Osteoblast (primary cell): Measurements from ENCODE around the gene DTNB. TPM values are rescaled to one million over a fixed set of nuclear protein-coding genes. Genes with fewer than 3 reads are reported as not detected.

Source experiments
- DNase-seq: peaks from one replicate; pipeline ENCODE4 v3.0.0; 2011; ENCODE audit warnings: low spot score, mixed read lengths; ENCODE audit not compliant: insufficient read length; ENCODE audit errors: missing footprints
- H2AFZ ChIP-seq: 2 replicates; pipeline ENCODE4 v1.6.0; 2011; ENCODE audit warnings: mild to moderate bottlenecking, low read length
- H3K27ac ChIP-seq: 2 replicates; pipeline ENCODE4 v1.5.1; 2011; ENCODE audit warnings: mild to moderate bottlenecking, low read depth, low read length, moderate library complexity
- H3K27me3 ChIP-seq: 2 replicates; pipeline ENCODE4 v1.6.0; 2012; ENCODE audit warnings: mild to moderate bottlenecking, control low read depth, inconsistent platforms, low read length, moderate library complexity; ENCODE audit not compliant: insufficient read depth
- H3K36me3 ChIP-seq: 2 replicates; pipeline ENCODE4 v1.5.1; 2011; ENCODE audit warnings: mild to moderate bottlenecking, low read length, control low read depth, moderate library complexity; ENCODE audit not compliant: insufficient read depth
- H3K4me1 ChIP-seq: 2 replicates; pipeline ENCODE4 v1.5.1; 2011; ENCODE audit warnings: mild to moderate bottlenecking, low read length, control low read depth, moderate library complexity; ENCODE audit not compliant: insufficient read depth
- H3K4me2 ChIP-seq: 2 replicates; pipeline ENCODE4 v1.6.0; 2011; ENCODE audit warnings: mild to moderate bottlenecking, low read length; ENCODE audit not compliant: insufficient read depth
- H3K4me3 ChIP-seq: fragments of 200-600 bp; sonication (generic); 3 replicates; pipeline ENCODE4 v1.5.1; 2012; ENCODE audit warnings: mild to moderate bottlenecking, low read length, inconsistent platforms; ENCODE audit not compliant: insufficient read depth
- H3K79me2 ChIP-seq: 2 replicates; pipeline ENCODE4 v1.6.0; 2012; ENCODE audit warnings: mild to moderate bottlenecking, low read length, control low read depth, inconsistent platforms; ENCODE audit not compliant: insufficient read depth
- H3K9me3 ChIP-seq: 2 replicates; pipeline ENCODE4 v1.5.1; 2011; ENCODE audit warnings: low read depth, low read length, control low read depth
- H4K20me1 ChIP-seq: 2 replicates; pipeline ENCODE4 v1.6.0; 2012; ENCODE audit warnings: mild to moderate bottlenecking, low read length, control low read depth; ENCODE audit not compliant: insufficient read depth
- CTCF ChIP-seq: IDR thresholded peaks from 2 replicates; pipeline ENCODE4 v1.5.1; 2011; ENCODE audit warnings: mild to moderate bottlenecking, low read depth, low read length, moderate library complexity; ENCODE audit errors: extremely low read depth
- total RNA-seq: library from RNA; depleted of rRNA; stranded (reverse); fragments of >200 nt; gene quantifications from 2 replicates; pipeline ENCODE4 v1.2.3, GENCODE V29; 2012

DTNB gene
- total RNA-seq, 1 donor = 9.8 TPM

GRCh38 chr2:25386971-25387875, 286.2 kb downstream of the DTNB start:
- no peaks in the 10 kb centered on the region for H3K9me3 ChIP-seq
- no peaks in the 10 kb centered on the region for H3K36me3 ChIP-seq
- TF ChIP-seq CTCF = no peak
- no peak overlapping the region for H3K27ac ChIP-seq
- no peak overlapping the region for H3K4me3 ChIP-seq
- H3K79me2 ChIP-seq = no peaks in the 10 kb centered on the region
- H3K27me3 ChIP-seq = no peaks in the 10 kb centered on the region
- H4K20me1 ChIP-seq = no peaks in the 10 kb centered on the region
- no peaks in the 10 kb centered on the region for H3K4me1 ChIP-seq
- no peak for DNase-seq
- H2AFZ ChIP-seq = no peak overlapping the region
- no peak overlapping the region for H3K4me2 ChIP-seq

- Histone ChIP-seq H3K4me2 (no peak overlapping the region), H2AFZ (no peak overlapping the region), H3K79me2 (no peaks in the 10 kb centered on the region), H3K36me3 (no peaks in the 10 kb centered on the region), H3K4me3 (no peak overlapping the region), H3K9me3 (no peaks in the 10 kb centered on the region), H3K27me3 (no peaks in the 10 kb centered on the region), H4K20me1 (no peaks in the 10 kb centered on the region), H3K4me1 (no peaks in the 10 kb centered on the region), H3K27ac (no peak overlapping the region)
- peak; percentile 55 for DNase-seq
- TF ChIP-seq CTCF = no peak
Measured at GRCh38 chr2:25385910-25386309, 287.5 kb downstream of the DTNB start.

GRCh38 chr2:25383806-25384205, 289.6 kb downstream of the DTNB start:
- Histone ChIP-seq H2AFZ (no peak overlapping the region), H3K27me3 (no peaks in the 10 kb centered on the region), H3K36me3 (no peaks in the 10 kb centered on the region), H3K4me3 (no peak overlapping the region), H3K79me2 (no peaks in the 10 kb centered on the region), H3K9me3 (no peaks in the 10 kb centered on the region), H3K4me2 (no peak overlapping the region), H4K20me1 (no peaks in the 10 kb centered on the region), H3K4me1 (no peaks in the 10 kb centered on the region), H3K27ac (no peak overlapping the region)
- no peak for DNase-seq
- TF ChIP-seq CTCF = no peak

- no peaks in the 10 kb centered on the region for H4K20me1 ChIP-seq
- no peak overlapping the region for H3K4me2 ChIP-seq
- TF ChIP-seq CTCF = no peak
- H3K27me3 ChIP-seq = no peaks in the 10 kb centered on the region
- H3K79me2 ChIP-seq = no peaks in the 10 kb centered on the region
- H3K9me3 ChIP-seq = no peaks in the 10 kb centered on the region
- no peak overlapping the region for H3K4me3 ChIP-seq
- H3K36me3 ChIP-seq = no peaks in the 10 kb centered on the region
- no peak overlapping the region for H3K27ac ChIP-seq
- H2AFZ ChIP-seq = no peak overlapping the region
- H3K4me1 ChIP-seq = peaks cover 9% of the 10 kb centered on the region
- no peak for DNase-seq
Measured at GRCh38 chr2:25381502-25381901, 291.9 kb downstream of the DTNB start.
